Activated CD8-positive, alpha-beta memory T cell treated with anti-CD3 and anti-CD28 coated beads, Interleukin-2, amount 50 U/mL, for 1 hour (primary cell): Measurements from ENCODE around the gene TUBB4B.

Experiments used
- DNase-seq: peaks from one replicate; pipeline ENCODE4 v3.0.0-alpha.2; 2020; ENCODE audit errors: extremely low read depth

TUBB4B gene

DNA sequence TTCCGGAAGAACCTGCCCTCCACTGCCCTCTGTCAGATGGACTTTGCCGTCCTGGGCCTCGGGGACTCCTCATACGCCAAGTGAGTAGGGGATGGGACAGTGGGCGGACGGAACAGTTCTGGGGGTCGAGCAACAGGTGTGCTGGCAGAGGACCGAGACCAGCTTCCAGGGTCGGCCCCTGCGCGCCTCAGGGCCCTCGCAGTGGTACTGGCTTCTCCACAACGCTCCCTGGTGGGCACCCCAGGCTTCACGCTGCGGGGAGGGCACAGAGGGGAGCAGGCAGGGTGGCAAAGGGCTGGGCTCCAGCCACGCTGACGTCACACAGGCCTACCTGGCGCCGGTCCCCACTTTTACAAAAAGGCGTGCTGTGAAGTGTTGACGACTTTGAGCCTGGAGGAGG lies 28.6 kb upstream of the TUBB4B start:
- DNase-seq, result no peak

DNA sequence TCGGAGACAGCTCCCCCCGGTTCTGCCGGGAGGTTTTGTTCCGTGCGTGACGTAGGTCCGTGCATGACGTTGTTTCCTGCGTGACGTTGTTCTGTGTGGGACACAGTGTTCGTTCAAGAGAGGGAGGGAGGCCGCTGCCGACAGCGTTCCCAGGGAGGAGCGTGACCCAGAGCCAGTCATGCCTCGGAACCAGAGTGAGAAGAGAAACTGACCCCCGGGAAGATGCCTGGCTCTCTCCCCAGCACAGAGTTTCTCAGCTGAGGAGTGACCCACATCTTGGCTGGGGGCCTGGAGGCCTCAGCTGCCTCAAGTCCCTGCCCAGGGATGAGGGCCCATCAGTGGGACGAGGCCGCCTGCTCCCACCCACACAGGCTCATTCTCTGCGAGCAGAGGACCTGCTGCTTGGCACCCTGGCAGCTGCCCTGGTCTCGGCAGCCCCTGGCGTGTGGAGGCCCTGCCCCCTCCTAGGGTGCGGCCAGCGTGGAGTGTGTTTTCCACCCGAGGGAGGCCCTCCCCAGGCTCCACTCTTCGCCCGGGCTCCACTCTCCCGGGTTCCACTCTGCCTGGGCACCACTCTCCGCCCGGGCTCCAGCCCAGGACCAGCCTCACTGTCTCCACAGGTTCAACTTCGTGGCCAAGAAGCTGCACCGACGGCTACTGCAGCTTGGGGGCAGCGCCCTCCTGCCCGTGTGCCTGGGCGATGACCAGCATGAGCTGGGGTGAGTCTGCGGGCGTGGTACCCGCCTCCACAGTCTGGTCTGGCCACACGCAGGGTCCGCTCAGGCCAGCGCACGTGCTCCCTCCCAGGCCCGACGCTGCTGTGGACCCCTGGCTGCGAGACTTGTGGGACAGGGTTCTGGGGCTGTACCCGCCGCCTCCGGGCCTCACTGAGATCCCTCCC lies 27.7 kb upstream of the TUBB4B start:
- DNase-seq, result no peak

DNA sequence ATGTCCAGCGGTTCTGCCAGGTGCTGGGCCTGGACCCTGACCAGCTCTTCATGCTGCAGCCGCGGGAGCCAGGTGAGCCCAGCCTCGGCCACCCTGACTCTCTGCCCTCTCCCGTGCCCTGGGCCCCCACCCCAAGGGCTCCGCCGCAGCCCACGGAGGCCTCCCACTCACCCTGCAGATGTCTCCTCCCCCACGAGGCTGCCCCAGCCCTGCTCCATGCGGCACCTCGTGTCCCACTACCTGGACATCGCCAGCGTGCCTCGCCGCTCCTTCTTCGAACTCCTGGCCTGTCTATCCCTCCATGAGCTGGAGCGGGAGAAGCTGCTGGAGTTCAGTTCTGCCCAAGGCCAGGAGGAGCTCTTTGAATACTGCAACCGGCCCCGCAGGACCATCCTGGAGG lies 26.5 kb upstream of the TUBB4B start:
- no peak for DNase-seq

DNA sequence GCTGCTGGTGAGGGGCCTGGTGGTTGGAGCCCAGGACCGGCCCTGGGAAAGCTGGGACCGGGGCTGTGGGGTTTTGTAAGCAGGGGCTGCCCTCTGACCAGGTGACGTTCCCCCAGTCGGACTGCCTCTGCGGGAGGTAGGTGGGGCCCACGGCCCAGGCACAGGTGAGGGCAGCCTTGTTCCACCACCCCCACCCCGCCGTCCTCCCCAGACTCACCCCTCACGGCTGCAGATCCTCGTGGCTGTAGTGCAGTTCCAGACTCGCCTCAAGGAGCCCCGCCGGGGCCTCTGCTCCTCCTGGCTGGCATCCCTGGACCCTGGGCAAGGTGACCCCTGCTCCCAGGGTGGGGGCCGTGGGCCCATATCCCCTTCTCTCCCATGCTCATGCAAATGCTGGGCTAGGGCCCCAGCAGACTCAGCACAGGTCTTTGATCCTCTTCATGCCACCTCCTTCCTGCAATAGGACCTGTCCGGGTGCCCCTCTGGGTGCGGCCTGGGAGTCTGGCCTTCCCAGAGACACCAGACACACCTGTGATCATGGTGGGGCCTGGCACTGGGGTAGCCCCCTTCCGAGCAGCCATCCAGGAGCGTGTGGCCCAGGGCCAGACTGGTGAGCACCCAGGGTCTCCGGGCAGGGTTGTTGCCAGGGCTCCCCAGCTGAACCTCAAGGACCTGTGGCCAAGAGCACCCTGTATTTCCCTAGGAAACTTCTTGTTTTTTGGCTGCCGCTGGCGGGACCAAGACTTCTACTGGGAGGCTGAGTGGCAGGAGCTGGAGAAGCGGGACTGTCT lies 25.7 kb upstream of the TUBB4B start:
- no peak for DNase-seq

DNA sequence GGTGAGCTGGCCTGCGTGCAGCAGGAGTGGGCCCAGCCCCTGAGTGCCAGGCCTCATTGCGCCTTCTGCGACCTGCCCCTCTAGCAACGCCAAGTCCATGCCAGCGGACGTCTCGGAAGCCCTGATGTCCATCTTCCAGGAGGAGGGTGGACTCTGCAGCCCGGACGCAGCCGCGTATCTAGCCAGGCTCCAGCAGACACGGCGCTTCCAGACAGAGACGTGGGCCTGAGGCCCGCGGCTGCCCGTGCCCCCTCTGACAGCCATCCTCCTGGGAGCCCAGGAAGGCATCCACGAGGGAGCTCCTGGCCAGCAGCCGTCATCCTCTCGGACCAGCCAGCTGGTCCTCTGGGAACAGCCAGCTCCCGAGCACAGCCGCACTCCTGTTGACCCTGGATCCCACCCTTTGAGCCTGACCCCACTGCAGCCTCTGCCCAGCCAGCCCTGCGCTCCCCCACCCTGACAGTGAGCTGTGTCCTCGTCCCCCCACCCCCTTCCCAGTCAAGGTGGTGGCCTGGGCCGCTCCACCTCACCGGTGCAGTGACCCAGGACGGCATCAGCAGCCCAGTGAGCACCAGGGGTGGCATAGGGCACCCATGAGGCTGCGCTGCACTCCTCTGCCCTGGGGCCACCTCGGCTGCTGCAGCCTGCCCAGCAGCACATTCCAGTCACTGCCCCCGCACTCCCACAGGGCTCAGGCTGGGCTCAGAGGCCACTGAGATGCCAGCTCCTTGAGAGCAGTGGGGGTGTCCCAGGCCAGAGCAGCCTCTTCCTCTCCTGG lies 24.7 kb upstream of the TUBB4B start:
- DNase-seq, result no peak

DNA sequence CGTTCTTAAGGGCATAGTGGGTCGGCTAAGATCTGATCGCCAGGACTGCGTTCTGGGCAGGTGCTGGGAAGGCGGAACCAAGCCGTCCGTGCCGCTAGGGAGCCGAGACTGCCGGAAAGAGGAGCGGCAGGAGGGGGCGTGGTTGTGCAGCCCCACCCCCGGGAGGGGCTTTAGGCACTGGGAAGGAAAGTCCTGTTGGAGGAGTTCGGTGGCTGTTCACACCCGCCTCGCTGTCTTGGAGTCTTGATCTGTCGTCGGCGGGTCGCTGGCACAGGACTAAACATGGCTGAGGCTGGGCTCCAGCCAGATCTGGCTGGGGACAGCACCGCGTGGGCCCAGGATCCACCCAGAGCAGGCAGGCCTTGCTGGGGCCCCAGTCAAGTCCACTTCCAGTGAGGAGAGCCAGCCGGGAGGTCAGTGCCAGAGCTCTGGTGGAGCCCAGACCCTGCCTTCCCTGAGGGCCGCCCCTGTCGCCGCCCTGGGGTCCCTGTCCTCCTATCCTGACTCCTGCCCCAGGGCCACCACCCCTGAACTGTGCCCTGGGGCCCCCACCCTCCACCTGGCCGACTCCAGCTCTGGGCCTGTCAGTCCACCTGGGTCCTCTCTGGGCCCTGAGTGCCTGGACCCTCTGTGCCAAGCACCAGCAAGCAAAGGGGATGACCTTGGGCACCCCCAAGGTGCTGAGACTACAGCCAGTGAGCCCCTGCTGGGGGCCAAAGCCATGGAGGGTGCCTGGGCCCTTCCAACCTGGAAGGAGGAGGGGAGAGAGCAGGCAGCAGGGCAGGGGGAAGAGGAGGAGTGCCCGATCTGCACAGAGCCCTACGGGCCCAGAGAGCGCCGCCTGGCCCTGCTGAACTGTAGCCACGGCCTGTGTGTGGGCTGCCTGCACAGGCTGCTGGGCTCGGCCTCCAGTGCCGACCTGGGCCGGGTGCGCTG lies 23.5 kb upstream of the TUBB4B start:
- no peak for DNase-seq

DNA sequence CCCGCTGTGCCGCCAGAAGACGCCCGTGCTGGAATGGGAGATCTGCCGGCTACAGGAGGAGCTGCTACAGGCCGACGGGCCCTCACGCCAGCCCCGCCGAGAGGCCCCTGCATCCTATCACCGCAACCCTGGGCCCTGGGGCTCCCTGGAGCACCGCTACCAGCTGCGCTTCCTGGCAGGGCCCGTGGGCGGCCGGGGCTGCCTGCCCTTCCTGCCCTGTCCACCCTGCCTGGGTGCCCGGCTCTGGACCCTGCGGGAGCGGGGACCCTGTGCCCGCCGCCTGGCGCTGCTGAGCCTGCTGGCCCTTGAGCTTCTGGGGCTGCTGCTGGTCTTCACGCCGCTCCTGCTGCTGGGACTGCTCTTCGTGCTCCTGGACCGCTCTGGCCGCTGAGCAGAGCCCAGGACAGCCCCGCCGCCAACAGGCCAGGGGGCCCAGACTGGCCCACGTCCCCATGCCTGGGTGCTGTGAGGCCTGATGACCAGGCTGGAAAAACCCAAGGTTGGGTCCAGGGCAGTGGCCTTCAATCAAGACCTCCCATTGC lies 22.8 kb upstream of the TUBB4B start:
- DNase-seq, result no peak

DNA sequence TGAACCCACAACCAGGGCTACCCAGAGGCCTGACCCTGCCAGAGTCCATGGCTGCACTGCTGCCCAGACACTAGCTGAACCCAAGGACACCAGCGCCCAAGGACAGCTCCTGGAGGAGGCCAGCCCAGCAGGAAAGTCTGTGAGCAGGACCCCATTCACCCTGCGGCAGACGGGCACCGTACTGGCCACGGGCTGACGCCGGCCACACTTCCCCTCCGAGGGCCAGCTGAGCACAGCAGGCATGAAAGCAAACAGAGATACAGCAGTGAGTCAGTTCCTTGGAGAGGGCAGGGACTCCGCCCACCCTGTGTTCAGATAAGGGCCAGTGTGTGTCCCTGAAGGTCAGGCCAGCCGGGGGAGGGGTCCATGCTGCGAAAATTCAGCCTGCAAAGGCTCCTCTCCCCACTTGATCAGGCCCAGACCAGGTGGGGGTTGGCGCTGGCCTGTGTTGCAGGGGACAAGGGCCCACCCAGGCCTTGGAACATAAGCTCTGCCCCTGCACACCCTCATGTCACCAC lies 22.3 kb upstream of the TUBB4B start:
- DNase-seq, result no peak

DNA sequence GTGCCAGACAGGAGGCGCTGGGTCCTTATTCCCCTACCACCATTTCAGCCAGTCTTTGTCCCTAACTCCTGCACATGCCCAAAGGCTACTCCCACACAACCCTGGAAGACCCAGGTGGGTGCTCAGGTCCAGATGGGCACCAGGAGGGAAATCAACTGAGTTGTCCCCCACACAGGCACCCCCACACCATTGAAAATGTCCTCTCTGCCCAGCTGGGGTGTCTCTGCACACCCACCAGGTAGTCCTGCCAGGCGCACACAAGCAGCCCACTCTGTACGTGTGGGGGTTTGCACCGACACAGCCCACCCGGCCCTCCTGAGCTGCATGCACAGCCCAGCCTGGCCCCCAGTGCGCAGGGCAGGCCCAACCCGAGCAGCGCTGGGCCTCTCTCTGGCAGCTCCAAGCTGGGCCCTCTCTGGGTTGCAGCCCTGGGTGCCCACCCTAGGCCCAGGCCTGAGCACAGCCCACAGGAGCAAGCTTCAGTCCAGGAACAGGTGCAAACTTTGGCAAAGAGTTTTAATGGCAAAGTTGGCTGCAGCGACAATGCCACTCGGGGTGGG lies 21.2 kb upstream of the TUBB4B start:
- no peak for DNase-seq

DNA sequence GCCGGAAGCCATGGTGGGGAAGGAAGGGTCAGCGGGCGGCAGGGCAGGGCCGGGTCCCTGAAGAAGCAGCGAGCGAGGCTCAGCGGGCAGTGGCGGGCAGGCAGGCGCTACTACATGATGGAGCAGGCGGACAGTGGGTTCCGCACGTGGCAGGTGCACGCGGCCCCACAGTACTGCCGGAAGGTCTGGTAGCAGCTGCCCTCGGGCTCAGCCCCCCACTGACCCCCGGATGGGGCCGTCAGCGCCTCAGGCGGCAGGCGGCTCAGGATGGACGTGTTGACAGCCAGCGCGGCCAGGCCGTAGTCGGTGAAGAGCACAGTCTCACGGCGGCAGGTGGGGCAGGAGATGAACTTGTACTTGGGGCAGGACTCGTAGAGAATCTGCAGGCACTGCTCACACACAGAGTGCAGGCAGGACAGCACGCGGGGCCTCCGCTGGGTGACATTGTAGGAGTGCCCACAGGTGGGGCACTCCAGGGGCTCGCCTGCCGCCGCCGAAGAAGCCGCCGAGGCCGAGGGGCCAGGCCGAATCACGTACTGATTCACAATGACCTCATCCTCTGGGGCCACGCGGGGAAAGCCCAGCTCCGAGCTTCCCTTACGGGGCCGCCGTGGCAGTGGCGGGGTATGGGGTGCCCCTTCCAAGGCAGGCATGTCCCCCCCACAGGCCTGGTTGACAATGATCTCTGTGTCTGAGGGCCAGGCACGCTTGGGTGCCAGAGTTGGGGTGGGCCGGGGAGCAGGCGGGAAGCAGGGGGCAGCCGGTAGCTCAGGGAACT lies 20.6 kb upstream of the TUBB4B start:
- DNase-seq, result no peak

DNA sequence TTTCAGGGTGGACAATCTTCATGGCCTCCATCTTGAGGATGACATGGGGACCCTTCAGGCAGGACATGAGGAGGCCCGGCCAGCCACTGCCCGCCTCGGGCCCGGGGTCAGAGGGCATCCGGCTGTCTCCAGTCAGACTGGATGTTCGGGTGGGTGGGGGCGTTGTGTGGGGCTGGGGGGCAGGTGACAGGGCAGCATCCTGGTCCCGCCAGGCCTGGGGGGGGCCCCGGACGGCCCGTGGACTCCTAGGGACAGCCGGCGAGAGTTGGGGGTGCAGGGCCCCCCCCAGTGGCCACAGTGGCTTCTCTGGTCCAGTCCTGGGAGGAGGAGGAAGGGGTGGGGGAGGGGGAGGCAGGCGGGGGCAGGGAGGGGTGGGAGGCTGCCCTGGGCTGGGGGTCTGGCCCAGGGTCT lies 20.0 kb upstream of the TUBB4B start:
- no peak for DNase-seq

DNA sequence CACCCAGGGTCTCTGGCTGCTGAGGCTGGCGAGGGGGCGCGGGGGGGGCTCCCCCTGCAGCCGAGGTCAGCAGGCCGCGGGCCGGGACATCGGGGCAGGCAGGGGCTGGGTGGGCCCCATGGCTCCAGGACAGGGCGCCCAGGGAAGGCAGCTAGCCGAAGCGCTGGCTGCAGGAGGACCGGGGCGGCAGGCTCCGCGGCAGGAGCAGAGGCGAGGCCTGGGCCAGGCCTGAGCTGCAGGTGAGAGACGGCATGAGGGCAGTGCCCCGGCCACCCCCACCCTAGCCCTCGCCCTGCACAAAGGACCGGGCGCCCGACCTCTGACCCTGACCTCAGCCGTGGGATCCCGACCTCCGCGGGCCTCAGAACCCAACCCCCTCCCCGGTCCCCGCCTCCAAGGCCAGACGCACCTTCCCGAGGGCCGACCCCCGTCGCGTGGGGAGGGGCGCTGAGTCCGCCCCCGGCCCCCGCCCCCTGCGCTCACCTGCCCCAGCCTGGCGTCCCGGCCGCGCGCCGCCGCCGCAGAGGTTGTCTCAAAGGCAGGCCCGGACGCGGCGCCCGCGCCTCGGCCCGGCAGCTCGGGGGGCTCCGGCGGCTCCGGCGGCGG lies 19.5 kb upstream of the TUBB4B start:
- no peak for DNase-seq

DNA sequence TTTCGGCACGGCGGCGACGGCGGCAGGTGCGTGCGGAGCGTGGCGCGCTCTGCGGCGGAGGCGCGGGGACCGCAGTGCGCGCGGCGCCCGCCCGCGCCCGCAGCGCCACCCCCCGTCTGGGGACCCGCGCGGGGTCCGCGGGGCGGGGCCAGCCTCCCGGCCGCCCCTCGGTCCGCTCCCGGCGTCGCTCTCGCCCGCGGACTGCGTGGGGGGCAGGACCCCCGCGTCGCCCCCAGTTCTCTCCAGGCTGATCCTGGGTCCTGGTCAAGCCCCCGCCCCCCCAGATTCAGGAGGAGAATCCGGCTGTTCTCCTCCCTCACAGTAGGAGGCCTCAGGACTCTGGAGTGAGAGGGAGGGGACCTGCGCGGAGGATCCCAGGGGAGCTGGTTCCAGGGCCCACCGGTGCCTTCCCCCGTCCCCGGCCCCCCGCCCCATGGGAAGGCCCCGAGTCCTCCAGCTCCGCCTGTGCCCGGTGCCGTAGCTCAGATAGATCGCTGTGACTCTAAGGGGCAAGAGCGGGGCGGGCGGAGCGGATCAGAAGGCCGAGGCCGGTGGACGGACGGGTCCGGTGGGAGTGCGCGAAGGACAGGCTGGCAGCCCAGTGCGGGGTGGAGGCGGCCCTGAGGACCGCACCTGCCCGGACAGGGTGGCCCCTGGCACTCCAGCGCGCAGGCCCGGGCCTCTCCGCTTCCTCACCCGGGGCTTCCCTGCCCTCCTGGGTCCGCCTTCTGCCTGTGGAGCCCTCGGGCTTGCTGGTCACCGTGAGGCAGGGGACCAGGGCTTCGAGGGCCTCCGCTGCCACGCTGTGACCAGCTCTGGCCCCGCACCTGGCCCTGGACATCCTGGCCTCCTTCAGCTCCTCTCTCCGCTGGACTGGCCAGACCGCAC lies 18.7 kb upstream of the TUBB4B start, which contains the start of gene RNF208:
TSS of gene RNF208 (minus strand) at position 51 of the 888 bp plus-strand sequence. CDS start 1,028 bp downstream, outside the sequence.
- DNase-seq, result no peak

DNA sequence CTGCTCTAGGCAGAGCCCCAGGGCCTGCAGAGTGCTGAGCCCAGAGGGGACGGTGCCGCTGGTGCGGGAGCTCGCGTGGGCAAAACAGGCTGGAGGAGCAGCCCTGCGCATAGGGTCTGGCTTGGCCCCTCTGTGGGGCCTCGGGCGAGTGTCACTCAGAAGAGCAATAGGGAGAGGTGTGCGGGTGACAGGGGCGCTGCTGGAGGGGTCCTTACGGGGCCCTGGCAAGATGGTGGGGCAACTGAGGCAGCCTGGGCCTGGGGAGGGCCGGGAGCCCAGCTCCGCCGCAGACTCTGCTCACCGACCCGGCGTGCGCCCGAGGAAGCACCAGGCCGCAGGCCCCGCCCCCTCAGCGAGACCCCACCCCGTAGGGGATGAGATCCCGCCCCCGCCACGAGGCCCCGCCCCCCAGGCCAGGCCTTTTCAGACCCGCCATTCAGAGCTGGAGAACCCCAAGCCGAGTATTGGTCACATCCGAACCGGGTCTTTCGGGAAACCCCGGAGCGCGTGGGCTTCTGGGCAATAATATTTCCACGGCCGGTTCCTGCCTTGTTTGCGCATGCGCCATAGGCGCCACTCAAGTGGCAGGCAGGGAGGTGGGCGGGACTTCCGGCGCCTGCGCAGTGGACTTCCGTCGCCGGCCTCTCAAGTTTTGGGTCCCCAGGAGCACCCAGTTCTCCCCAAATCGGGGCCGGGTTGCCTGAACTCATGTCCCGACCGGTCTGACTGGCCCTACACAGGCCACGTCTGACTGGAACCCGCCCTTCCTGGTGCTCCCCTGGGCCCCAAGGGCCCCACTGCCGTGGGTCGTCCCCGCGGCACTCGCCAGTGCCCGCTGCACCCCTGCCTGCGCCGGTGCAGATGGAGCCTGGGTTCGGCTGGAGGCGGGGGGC lies 17.8 kb upstream of the TUBB4B start:
- peak; percentile 97 for DNase-seq

DNA sequence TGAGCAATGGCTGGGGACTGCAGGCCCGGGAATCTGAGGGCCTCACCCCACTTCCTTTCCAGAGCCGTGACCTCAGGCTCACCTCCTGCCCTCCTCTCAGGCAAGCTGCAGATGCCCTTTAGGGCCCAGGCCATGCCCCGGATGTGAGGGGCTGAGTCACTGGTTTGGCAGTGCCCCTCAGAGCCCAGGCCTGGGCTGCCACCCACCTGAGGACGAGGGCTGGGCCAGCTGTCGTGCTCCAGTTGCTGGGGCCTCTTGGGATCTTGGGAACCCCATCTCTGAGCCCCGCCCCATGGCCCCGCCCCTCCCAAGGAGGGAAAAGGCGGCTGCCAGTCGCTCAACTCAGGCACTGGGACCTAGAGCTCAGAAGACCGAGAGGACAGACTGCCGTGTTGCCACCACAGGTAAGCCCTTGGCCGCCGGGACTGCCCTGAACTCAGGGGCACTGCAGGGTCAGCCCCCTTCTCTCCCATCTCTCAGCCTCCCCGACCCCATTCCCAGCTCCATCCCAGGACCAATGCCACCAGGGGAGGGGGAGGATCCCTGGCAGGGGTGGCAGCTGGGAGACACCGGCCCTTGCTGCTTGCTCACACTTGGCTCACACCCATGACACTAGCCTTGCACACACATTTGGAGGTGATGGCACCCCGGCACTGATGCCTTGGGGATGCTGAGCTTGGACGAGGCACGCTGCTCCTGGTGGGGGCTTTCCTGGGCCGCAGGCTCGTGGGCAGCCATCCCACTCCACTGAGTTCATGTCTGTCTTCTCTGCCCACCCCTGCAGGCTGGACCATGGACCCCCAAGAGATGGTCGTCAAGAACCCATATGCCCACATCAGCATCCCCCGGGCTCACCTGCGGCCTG lies 16.0 kb upstream of the TUBB4B start, which contains the start of gene CYSRT1:
TSS of gene CYSRT1 (plus strand) at position 345 of the 865 bp plus-strand sequence. CDS start at position 793, 448 bp downstream.
- no peak for DNase-seq
